Bronchial smooth muscle cell (primary cell): Measurements from ENCODE around the gene TRIM41. TPM values are rescaled to one million over a fixed set of nuclear protein-coding genes. Genes with fewer than 3 reads are reported as not detected.

ENCODE experiments used
- total RNA-seq: library from RNA; depleted of rRNA; stranded (reverse); fragments of >200 nt; gene quantifications from 2 replicates; pipeline ENCODE4 v1.2.1, GENCODE V29; 2014

TRIM41 gene
- total RNA-seq = 21.2 and 23.2 TPM in 2 replicates

GRCh38 chr5:181223058-181223728, at the start of gene TRIM41:
TSS of gene TRIM41 (plus strand) at chr5:181223281. CDS start at chr5:181224000, 719 bp downstream.

GRCh38 chr5:181204826-181205760, 18.0 kb upstream of the TRIM41 start, which contains the start of gene TRIM7:
TSS of gene TRIM7 (minus strand) at chr5:181205196. CDS start at chr5:181205110, 86 bp downstream.

GRCh38 chr5:181243564-181244343, 20.7 kb downstream of the TRIM41 start, which contains the start of gene RACK1:
TSS of gene RACK1 (minus strand) at chr5:181243906. CDS start at chr5:181243800, 106 bp downstream.

GRCh38 chr5:181260720-181261319, 37.7 kb downstream of the TRIM41 start, which contains the start of gene TRIM52:
TSS of gene TRIM52 (minus strand) at chr5:181261143. CDS start at chr5:181260813, 330 bp downstream.

Other genes starting within 250 kb of the TRIM41 start
- gene BTNL3, start 234.4 kb upstream of the TRIM41 start, total RNA-seq = not detected in 2 replicates
- not detected in 2 replicates for gene BTNL9, start 183.0 kb upstream of the TRIM41 start, total RNA-seq
- under 0.01 TPM in 1 of 2 replicates, not detected in the other for gene OR2V1, start 92.1 kb upstream of the TRIM41 start, total RNA-seq
- not detected in 2 replicates for gene OR2V2, start 75.7 kb upstream of the TRIM41 start, total RNA-seq
- gene TRIM7, start 18.1 kb upstream of the TRIM41 start, total RNA-seq = 1.7 and 3.0 TPM in 2 replicates
- 4,132 and 7,422 TPM in 2 replicates for gene RACK1, start 20.6 kb downstream of the TRIM41 start, total RNA-seq
- 5.7 and 10.0 TPM in 2 replicates for gene TRIM52, start 37.9 kb downstream of the TRIM41 start, total RNA-seq
- gene OR4F3, start 144.0 kb downstream of the TRIM41 start, total RNA-seq = 0.17 TPM in 1 of 2 replicates, not detected in the other